PC-3 (cell line): ENCODE results near the gene ZNF792. TPM values are rescaled to one million over a fixed set of nuclear protein-coding genes. Genes with fewer than 3 reads are reported as not detected.
"Not testable (repeated sequence)": the region's sequence is repeated elsewhere in the genome, so short reads cannot be mapped to it uniquely, and the experiment has no call there.

Source experiments
- ATAC-seq: fragments of 200-7000 bp; cut with Tn5 transposase; 2 replicates; pipeline ENCODE4 v1.9.1; 2020; ENCODE audit warnings: mild to moderate bottlenecking, moderate library complexity
- BruUV-seq: library from RNA; stranded (reverse); fragments of 400-500 nt; replicated peaks from 2 replicates; lab custom pipeline; 2021; lab: Mats Ljungman, UMichigan
- CTCF ChIA-PET: fragments of 300-600 bp; sonication (Branson Sonifier 250); formaldehyde crosslinking; loops from one replicate; lab custom pipeline; 2022; ENCODE audit warnings: antibody characterized with exemption; lab: Charles Lee
- POLR2A ChIA-PET: fragments of 300-600 bp; sonication (Branson Sonifier 250); formaldehyde crosslinking; loops from one replicate; lab custom pipeline; 2022; ENCODE audit warnings: antibody characterized with exemption; ENCODE audit not compliant: unreplicated experiment; lab: Charles Lee
- DNase-seq: peaks from one replicate; pipeline ENCODE4 v3.0.0-alpha.2; 2015
- H2AFZ ChIP-seq: fragments of 300-600 bp; sonication (generic); 2 replicates; pipeline ENCODE4 v1.6.0; 2016; ENCODE audit warnings: antibody characterized with exemption, low read length
- H3F3A ChIP-seq: fragments of 300-600 bp; sonication (generic); one replicate; pipeline ENCODE4 v1.6.0; 2017; ENCODE audit warnings: antibody characterized with exemption, low read length, control low read depth, mild to moderate bottlenecking; ENCODE audit not compliant: unreplicated experiment
- H3K27ac ChIP-seq: fragments of 300-600 bp; sonication (generic); 2 replicates; pipeline ENCODE4 v1.5.1; 2016; ENCODE audit warnings: mild to moderate bottlenecking, low read length
- H3K27me3 ChIP-seq: fragments of 300-600 bp; sonication (generic); 2 replicates; pipeline ENCODE4 v1.6.1; 2016; ENCODE audit warnings: low read length, mixed read lengths
- H3K36me3 ChIP-seq: fragments of 300-600 bp; sonication (generic); 2 replicates; pipeline ENCODE4 v1.6.1; 2016; ENCODE audit warnings: low read depth, mixed run types, low read length, mixed read lengths
- H3K4me1 ChIP-seq: fragments of 300-600 bp; sonication (generic); 2 replicates; pipeline ENCODE4 v1.5.1; 2016; ENCODE audit warnings: low read length; ENCODE audit not compliant: insufficient read depth
- H3K4me2 ChIP-seq: fragments of 300-600 bp; sonication (generic); 2 replicates; pipeline ENCODE4 v1.6.0; 2016; ENCODE audit warnings: low read length
- H3K4me3 ChIP-seq: fragments of 300-600 bp; sonication (generic); 2 replicates; pipeline ENCODE4 v1.5.1; 2016; ENCODE audit warnings: mild to moderate bottlenecking, low read length, mixed read lengths
- H3K79me2 ChIP-seq: fragments of 300-600 bp; sonication (generic); 2 replicates; pipeline ENCODE4 v1.6.1; 2017; ENCODE audit warnings: low read length, mixed read lengths
- H3K9ac ChIP-seq: fragments of 300-600 bp; sonication (generic); 2 replicates; pipeline ENCODE4 v1.6.0; 2016; ENCODE audit warnings: mild to moderate bottlenecking, low read length
- H3K9me2 ChIP-seq: fragments of 300-600 bp; sonication (generic); replicated peaks from 2 replicates; pipeline ENCODE4 v1.6.1; 2016; ENCODE audit warnings: mixed run types, low read length, mixed read lengths
- H3K9me3 ChIP-seq: fragments of 300-600 bp; sonication (generic); 2 replicates; pipeline ENCODE4 v1.6.1; 2016; ENCODE audit warnings: low read length, mixed read lengths
- H4K20me1 ChIP-seq: fragments of 300-600 bp; sonication (generic); 2 replicates; pipeline ENCODE4 v1.6.1; 2016; ENCODE audit warnings: low read length, mixed read lengths
- EZH2 ChIP-seq: fragments of 300-600 bp; sonication (generic); IDR thresholded peaks from one replicate; pipeline ENCODE4 v1.6.1; 2017; ENCODE audit warnings: antibody characterized with exemption, mild to moderate bottlenecking, low read length; ENCODE audit not compliant: unreplicated experiment
- EZH2phosphoT487 ChIP-seq: fragments of 300-600 bp; sonication (generic); IDR thresholded peaks from 2 replicates; pipeline ENCODE4 v1.6.1; 2018; ENCODE audit warnings: mild to moderate bottlenecking, antibody characterized with exemption, low read length, borderline replicate concordance
- intact Hi-C: fragments of 100-400 bp; cut with micrococcal nuclease; formaldehyde crosslinking; loops from 2 replicates; pipeline ENCODE4 v1.9.0; 2023
- total RNA-seq: library from RNA; depleted of rRNA; stranded (reverse); fragments of >200 nt; gene quantifications from 2 replicates; pipeline ENCODE4 v1.2.3, GENCODE V29; 2014
- TF ChIP-seq, protein P1 (sequence below): fragments of 300-600 bp; sonication (generic); conservative IDR thresholded peaks from 2 replicates; pipeline ENCODE4 v1.5.1; 2017; ENCODE audit warnings: antibody characterized with exemption, low read depth, mild to moderate bottlenecking, low read length

ZNF792 gene
- total RNA-seq, 1 experiment from 2014 or later = 6.3 TPM

DNA sequence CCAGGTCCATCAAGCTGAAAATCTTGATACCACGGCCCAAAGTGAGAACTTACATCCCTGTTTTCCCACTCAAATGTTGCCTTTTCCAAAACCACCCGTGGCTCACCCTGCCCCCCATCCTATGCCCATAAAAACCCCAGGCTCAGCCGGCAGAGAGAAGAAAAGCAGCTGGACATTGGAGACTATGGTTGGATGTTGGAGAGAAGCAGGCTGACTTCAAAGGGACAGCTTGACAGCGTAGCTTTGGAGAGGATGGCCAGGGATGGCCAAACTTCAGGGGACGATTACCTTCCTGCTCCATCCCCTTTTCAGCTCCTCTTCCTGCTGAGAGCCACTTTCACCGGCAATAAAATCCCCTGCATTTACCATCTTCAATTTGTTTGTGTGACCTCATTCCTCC is 3.5 kb upstream of the ZNF792 start:
- H3F3A ChIP-seq = no peaks in the 10 kb centered on the region
- DNase-seq = no peak
- no peak overlapping the region for H3K9ac ChIP-seq
- ATAC-seq = no peak
- TF ChIP-seq, protein P1, sequence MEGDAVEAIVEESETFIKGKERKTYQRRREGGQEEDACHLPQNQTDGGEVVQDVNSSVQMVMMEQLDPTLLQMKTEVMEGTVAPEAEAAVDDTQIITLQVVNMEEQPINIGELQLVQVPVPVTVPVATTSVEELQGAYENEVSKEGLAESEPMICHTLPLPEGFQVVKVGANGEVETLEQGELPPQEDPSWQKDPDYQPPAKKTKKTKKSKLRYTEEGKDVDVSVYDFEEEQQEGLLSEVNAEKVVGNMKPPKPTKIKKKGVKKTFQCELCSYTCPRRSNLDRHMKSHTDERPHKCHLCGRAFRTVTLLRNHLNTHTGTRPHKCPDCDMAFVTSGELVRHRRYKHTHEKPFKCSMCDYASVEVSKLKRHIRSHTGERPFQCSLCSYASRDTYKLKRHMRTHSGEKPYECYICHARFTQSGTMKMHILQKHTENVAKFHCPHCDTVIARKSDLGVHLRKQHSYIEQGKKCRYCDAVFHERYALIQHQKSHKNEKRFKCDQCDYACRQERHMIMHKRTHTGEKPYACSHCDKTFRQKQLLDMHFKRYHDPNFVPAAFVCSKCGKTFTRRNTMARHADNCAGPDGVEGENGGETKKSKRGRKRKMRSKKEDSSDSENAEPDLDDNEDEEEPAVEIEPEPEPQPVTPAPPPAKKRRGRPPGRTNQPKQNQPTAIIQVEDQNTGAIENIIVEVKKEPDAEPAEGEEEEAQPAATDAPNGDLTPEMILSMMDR = no peak
- TF ChIP-seq EZH2phosphoT487 = no peak
- TF ChIP-seq EZH2 = no peak
- H3K9me3 ChIP-seq = no peaks in the 10 kb centered on the region
- no peaks in the 10 kb centered on the region for H3K9me2 ChIP-seq
- POLR2A ChIA-PET = no interaction called here
- no peak overlapping the region for H3K4me3 ChIP-seq
- no peaks in the 10 kb centered on the region for H3K27me3 ChIP-seq
- CTCF ChIA-PET = interaction anchor here (1.0 kb wide), 1 partner anchor 99 kb away, joined by 3 read pairs; no protein-coding TSS in a partner anchor
- peaks cover 13% of the 10 kb centered on the region for H3K79me2 ChIP-seq
- intact Hi-C loops = no loop called here
- H4K20me1 ChIP-seq = no peaks in the 10 kb centered on the region
- no peak overlapping the region for H3K4me2 ChIP-seq
- H3K36me3 ChIP-seq = no peaks in the 10 kb centered on the region
- peaks cover 5% of the 10 kb centered on the region; the same call in 1 of the 2 replicates for H3K4me1 ChIP-seq
- H2AFZ ChIP-seq = no peak overlapping the region
- H3K27ac ChIP-seq = no peak overlapping the region
- no TSS peak for BruUV-seq

GRCh38 chr19:34965505-34965904 is 1.5 kb upstream of the ZNF792 start:
- BruUV-seq, H3K27ac ChIP-seq, CTCF ChIA-PET, H4K20me1 ChIP-seq, ATAC-seq, H3K4me3 ChIP-seq, H3F3A ChIP-seq, H3K36me3 ChIP-seq, H3K9me2 ChIP-seq, POLR2A ChIA-PET, H3K4me2 ChIP-seq, intact Hi-C loops, H3K27me3 ChIP-seq, DNase-seq, H3K9me3 ChIP-seq, H3K9ac ChIP-seq, H2AFZ ChIP-seq: not testable (repeated sequence)
- Histone ChIP-seq H3K79me2 (peaks cover 26% of the 10 kb centered on the region), H3K4me1 (peaks cover 24% of the 10 kb centered on the region)

GRCh38 chr19:34964598-34964997 is 569 bp upstream of the ZNF792 start:
- CTCF ChIA-PET = no interaction called here
- Histone ChIP-seq H4K20me1 (no peaks in the 10 kb centered on the region), H3K4me1 (peaks cover 30% of the 10 kb centered on the region), H3F3A (no peaks in the 10 kb centered on the region), H3K9me2 (no peaks in the 10 kb centered on the region), H3K79me2 (peaks cover 26% of the 10 kb centered on the region), H3K27me3 (no peaks in the 10 kb centered on the region), H3K36me3 (peaks cover 7% of the 10 kb centered on the region), H3K4me3 (no peak overlapping the region; the same call in 1 of the 2 replicates), H2AFZ (peak overlapping the region; percentile 90; the same call in 1 of the 2 replicates), H3K4me2 (peak overlapping the region; percentile 84; the same call in 1 of the 2 replicates), H3K9me3 (0 out of 2 replicates have a peak, but pooled peaks cover under 1% of the 10 kb centered on the region), H3K9ac (no peak overlapping the region), H3K27ac (no peak overlapping the region)
- no peak for ATAC-seq
- POLR2A ChIA-PET = no interaction called here
- intact Hi-C loops = no loop called here
- BruUV-seq = no TSS peak
- DNase-seq = no peak
- TF ChIP-seq EZH2 = no peak
- TF ChIP-seq, protein P1 = no peak
